Breast epithelium (tissue), 3 donors: ENCODE measurements around the gene EIF2S1.

Source experiments
- CTCF ChIP-seq, 3 donors: fragments of 450-650 bp; IDR thresholded peaks; one replicate each; pipeline ENCODE4 v1.5.1; 2016 to 2017; ENCODE audit warnings: antibody characterized with exemption in 3 of 3, mild to moderate bottlenecking in 3 of 3, moderate library complexity in 3 of 3
- POLR2A ChIP-seq: fragments of 450-650 bp; IDR thresholded peaks from one replicate; pipeline ENCODE4 v1.6.1; 2016; ENCODE audit warnings: antibody characterized with exemption, mild to moderate bottlenecking, moderate library complexity

- no peak for TF ChIP-seq CTCF (IDR thresholded peaks at IDR 0.05)
- no peak for TF ChIP-seq POLR2A
These were observed 13.2 kb downstream of the EIF2S1 start for GRCh38 chr14:67373347-67373746.
